Tibial nerve (tissue), 4 donors: ENCODE results near the gene PRKG1. TPM values are rescaled to one million over a fixed set of nuclear protein-coding genes. Genes with fewer than 3 reads are reported as not detected.
"Not testable (repeated sequence)": the region's sequence is repeated elsewhere in the genome, so short reads cannot be mapped to it uniquely, and the experiment has no call there.

Source experiments
- DNase-seq, 2 donors: peaks; one replicate each; pipeline ENCODE4 v3.0.0-alpha.2; 2019; ENCODE audit warnings: low spot score in 2 of 2
- H3K27ac ChIP-seq, 4 donors: fragments of 200-600 bp; sonication (generic) in 3 of 4; one replicate each; pipeline ENCODE4 v1.5.1; 2017 to 2019; ENCODE audit warnings: mild to moderate bottlenecking in 1 of 4
- H3K27me3 ChIP-seq, 2 donors: fragments of 200-600 bp; sonication (generic) in 1 of 2; one replicate each; pipeline versions ENCODE4 v1.5.1 to v1.6.0; 2017 to 2019
- H3K36me3 ChIP-seq, 3 donors: fragments of 200-600 bp; sonication (generic); one replicate each; pipeline ENCODE4 v1.5.1; 2018 to 2019
- H3K4me1 ChIP-seq, 4 donors: fragments of 200-600 bp; sonication (generic) in 3 of 4; one replicate each; pipeline ENCODE4 v1.5.1; 2017 to 2019
- H3K4me3 ChIP-seq, 4 donors: fragments of 200-600 bp; sonication (generic) in 3 of 4; one replicate each; pipeline ENCODE4 v1.5.1; 2017 to 2019; ENCODE audit warnings: mild to moderate bottlenecking in 1 of 4, moderate library complexity in 1 of 4
- H3K9me3 ChIP-seq, 4 donors: fragments of 200-600 bp; sonication (generic) in 3 of 4; one replicate each; pipeline ENCODE4 v1.5.1; 2017 to 2019
- CTCF ChIP-seq, 5 experiments: fragments of 200-600 bp in 3 of 5; fragments of 450-650 bp in 2 of 5; sonication (generic) in 3 of 5; IDR thresholded peaks; one replicate each; pipeline ENCODE4 v1.5.1; 2016 to 2019; ENCODE audit warnings: antibody characterized with exemption in 5 of 5, mild to moderate bottlenecking in 3 of 5, moderate library complexity in 2 of 5
- EP300 ChIP-seq, 2 donors: sonication (generic); formaldehyde crosslinking; IDR thresholded peaks; one replicate each; pipeline ENCODE4 v1.6.1; 2017; ENCODE audit warnings: antibody characterized with exemption in 2 of 2, mild to moderate bottlenecking in 1 of 2
- POLR2A ChIP-seq, 2 donors: fragments of 450-650 bp; IDR thresholded peaks; one replicate each; pipeline ENCODE4 v1.6.1; 2017; ENCODE audit warnings: antibody characterized with exemption in 2 of 2, mild to moderate bottlenecking in 2 of 2, moderate library complexity in 2 of 2
- WGBS, 2 donors: methylation state at CpG; one replicate each; pipeline ENCODE4 v1.1.5; 2018; 5-methylcytosine and 5-hydroxymethylcytosine counted together
- total RNA-seq, 4 donors: library from RNA; depleted of rRNA; stranded (reverse); fragments of >200 nt; gene quantifications; one replicate each; pipeline ENCODE4 v1.1.0, GENCODE V29; 2016

The PRKG1 gene
- total RNA-seq, 4 donors from 2014 or later: 8.7 to 35.0 (median 14.8) TPM

- Histone ChIP-seq H3K27me3 (no peaks in the 10 kb centered on the region), H3K36me3 (no peaks in the 10 kb centered on the region), H3K27ac (no peak overlapping the region), H3K4me3 (no peak overlapping the region), H3K4me1 (no peaks in the 10 kb centered on the region), H3K9me3 (no peaks in the 10 kb centered on the region)
- TF ChIP-seq EP300 (IDR thresholded peaks at IDR 0.05): no peak
- DNase-seq: no peak
- 74 to 78% methylated on average over 2 of the region's 2 CpGs for WGBS, 2 donors
These were observed 500.2 kb downstream of the PRKG1 start for GRCh38 chr10:51574248-51575048.

DNA sequence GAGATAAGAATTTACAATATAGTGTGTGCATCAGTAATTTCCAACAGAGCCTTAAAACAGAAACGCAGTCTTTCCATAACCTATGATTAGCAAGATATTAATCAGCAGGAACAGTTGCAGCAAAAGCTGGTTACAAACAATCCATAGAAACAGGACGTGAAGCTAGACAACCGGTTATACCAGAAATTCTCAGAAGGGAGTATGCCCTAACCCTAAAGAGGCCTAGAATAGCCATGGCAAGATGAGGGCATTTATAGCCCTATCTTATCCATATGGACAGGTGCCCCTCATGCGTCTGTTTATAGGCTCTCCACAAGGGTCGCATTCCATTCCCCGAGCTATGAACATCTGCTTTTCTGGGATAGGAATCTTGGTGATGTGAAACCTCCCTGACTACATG lies 506.9 kb downstream of the PRKG1 start:
- not testable (repeated sequence) for H3K27ac ChIP-seq, H3K36me3 ChIP-seq, DNase-seq, H3K4me1 ChIP-seq, H3K27me3 ChIP-seq, H3K4me3 ChIP-seq
- WGBS, 2 donors: 87 to 92% methylated on average over 6 of the region's 6 CpGs
- peaks cover 0 to 16% (median 2%) of the 10 kb centered on the region in 4 donors for H3K9me3 ChIP-seq

DNA sequence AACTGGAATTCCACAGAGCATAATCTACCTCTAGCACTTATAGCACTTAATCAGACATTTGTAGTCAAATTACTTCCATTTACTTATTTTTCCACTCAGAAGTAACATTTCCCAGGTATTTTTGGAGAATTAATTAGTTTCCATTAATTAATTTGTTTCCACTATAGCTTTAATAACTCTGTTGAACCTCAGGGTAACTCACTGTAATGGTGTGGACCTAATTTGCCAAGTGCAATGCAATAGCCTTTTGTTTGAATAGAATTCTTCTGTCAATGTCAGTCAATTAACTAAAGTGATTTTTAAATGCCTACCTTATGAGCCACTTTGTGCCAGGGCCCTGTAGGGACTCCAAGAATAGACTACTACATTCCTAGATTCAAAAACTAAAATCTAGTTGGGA lies 509.7 kb downstream of the PRKG1 start:
- Histone ChIP-seq H3K27ac (no peak overlapping the region), H3K9me3 (peaks cover 0 to 16% (median 2%) of the 10 kb centered on the region in 4 donors), H3K4me1 (no peaks in the 10 kb centered on the region), H3K4me3 (no peak overlapping the region), H3K27me3 (no peaks in the 10 kb centered on the region), H3K36me3 (no peaks in the 10 kb centered on the region)
- TF ChIP-seq POLR2A (IDR thresholded peaks at IDR 0.05) (no peak), EP300 (IDR thresholded peaks at IDR 0.05) (no peak), CTCF (IDR thresholded peaks at IDR 0.05) (no peak)
- DNase-seq: no peak

GRCh38 chr10:51585742-51586141 lies 511.5 kb downstream of the PRKG1 start:
- whole genome bisulfite sequencing, 2 donors: 89 to 94% methylated on average over 7 of the region's 7 CpGs
- no peak overlapping the region for H3K4me3 ChIP-seq
- no peaks in the 10 kb centered on the region for H3K4me1 ChIP-seq
- TF ChIP-seq CTCF (IDR thresholded peaks at IDR 0.05) (no peak), POLR2A (IDR thresholded peaks at IDR 0.05) (no peak), EP300 (IDR thresholded peaks at IDR 0.05) (no peak)
- no peaks in the 10 kb centered on the region for H3K36me3 ChIP-seq
- H3K9me3 ChIP-seq: peaks cover 0 to 14% (median 2%) of the 10 kb centered on the region in 4 donors
- H3K27me3 ChIP-seq: no peaks in the 10 kb centered on the region
- H3K27ac ChIP-seq: no peak overlapping the region
- no peak for DNase-seq

DNA sequence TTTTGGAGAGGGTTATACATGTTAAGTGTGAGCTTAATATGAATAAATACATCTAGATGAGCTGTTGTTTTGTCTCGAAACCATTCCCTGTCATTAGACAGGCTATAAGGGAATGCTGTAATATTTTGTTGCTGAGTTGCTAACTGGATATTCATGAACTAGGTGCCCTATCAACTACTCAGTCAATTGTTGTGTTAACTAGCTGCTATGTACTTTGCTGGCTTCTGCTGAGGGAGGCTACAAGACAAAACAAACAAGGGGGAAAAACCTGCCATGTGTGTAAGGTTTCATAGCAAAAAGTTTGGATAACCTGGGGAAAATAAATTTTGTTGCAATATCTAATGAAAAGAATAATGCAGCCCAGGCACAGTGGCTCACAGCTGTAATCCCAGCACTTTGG lies 514.7 kb downstream of the PRKG1 start:
- H3K36me3 ChIP-seq: no peaks in the 10 kb centered on the region
- no peak for DNase-seq
- H3K4me3 ChIP-seq: no peak overlapping the region
- H3K27me3 ChIP-seq: no peaks in the 10 kb centered on the region
- H3K27ac ChIP-seq: no peak overlapping the region
- no peaks in the 10 kb centered on the region for H3K4me1 ChIP-seq
- no peaks in the 10 kb centered on the region for H3K9me3 ChIP-seq
- WGBS, 2 donors: 86 to 94% methylated on average over 1 of the region's 1 CpG
- TF ChIP-seq CTCF (IDR thresholded peaks at IDR 0.05): no peak
- TF ChIP-seq POLR2A (IDR thresholded peaks at IDR 0.05): no peak
- TF ChIP-seq EP300 (IDR thresholded peaks at IDR 0.05): no peak

- DNase-seq: no peak
- WGBS, 2 donors: 80 to 84% methylated on average over 2 of the region's 2 CpGs
- no peak overlapping the region for H3K4me3 ChIP-seq
- no peaks in the 10 kb centered on the region for H3K36me3 ChIP-seq
- no peaks in the 10 kb centered on the region for H3K27me3 ChIP-seq
- TF ChIP-seq EP300 (IDR thresholded peaks at IDR 0.05) (no peak), CTCF (IDR thresholded peaks at IDR 0.05) (no peak)
- no peak overlapping the region for H3K27ac ChIP-seq
- no peaks in the 10 kb centered on the region for H3K4me1 ChIP-seq
- H3K9me3 ChIP-seq: no peaks in the 10 kb centered on the region
These were observed 516.5 kb downstream of the PRKG1 start for GRCh38 chr10:51590818-51591217.
